ENCODE data around the gene KMT2C.
A peak's percentile ranks its signal among the peaks of the same experiment; 100 is the strongest.

The KMT2C gene

GRCh38 chr7:152462995-152463708 is 27.3 kb upstream of the KMT2C start (continued):
- TF ChIP-seq, protein P1, sequence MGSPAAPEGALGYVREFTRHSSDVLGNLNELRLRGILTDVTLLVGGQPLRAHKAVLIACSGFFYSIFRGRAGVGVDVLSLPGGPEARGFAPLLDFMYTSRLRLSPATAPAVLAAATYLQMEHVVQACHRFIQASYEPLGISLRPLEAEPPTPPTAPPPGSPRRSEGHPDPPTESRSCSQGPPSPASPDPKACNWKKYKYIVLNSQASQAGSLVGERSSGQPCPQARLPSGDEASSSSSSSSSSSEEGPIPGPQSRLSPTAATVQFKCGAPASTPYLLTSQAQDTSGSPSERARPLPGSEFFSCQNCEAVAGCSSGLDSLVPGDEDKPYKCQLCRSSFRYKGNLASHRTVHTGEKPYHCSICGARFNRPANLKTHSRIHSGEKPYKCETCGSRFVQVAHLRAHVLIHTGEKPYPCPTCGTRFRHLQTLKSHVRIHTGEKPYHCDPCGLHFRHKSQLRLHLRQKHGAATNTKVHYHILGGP (tag by site-specific recombination; IDR thresholded peaks at IDR 0.05) = no peak
- TF ChIP-seq HOXC10 (CRISPR knock-in tag; IDR thresholded peaks at IDR 0.05) = no peak
- no peak for TF ChIP-seq TRIM28 (IDR thresholded peaks at IDR 0.05; ENCODE audit: borderline replicate concordance, low read length)
- peak; percentile 21; the same call in 1 of the 2 replicates for TF ChIP-seq SCRT2 (tag by site-specific recombination; IDR thresholded peaks at IDR 0.05)
- no peak for TF ChIP-seq TCF7L2 (IDR thresholded peaks at IDR 0.05; ENCODE audit: borderline replicate concordance, low read depth, low read length)
- peak; percentile 83 for TF ChIP-seq GLIS2 (tag by site-specific recombination; IDR thresholded peaks at IDR 0.05)
- no peak for TF ChIP-seq ZNF133 (tag by site-specific recombination; IDR thresholded peaks at IDR 0.05)
- peak; percentile 69; the same call in 1 of the 2 replicates for TF ChIP-seq KLF7 (tag by site-specific recombination; IDR thresholded peaks at IDR 0.05; ENCODE audit: borderline replicate concordance)
- no peak for TF ChIP-seq ZNF677 (tag by site-specific recombination; IDR thresholded peaks at IDR 0.05)
- TF ChIP-seq, protein P2, sequence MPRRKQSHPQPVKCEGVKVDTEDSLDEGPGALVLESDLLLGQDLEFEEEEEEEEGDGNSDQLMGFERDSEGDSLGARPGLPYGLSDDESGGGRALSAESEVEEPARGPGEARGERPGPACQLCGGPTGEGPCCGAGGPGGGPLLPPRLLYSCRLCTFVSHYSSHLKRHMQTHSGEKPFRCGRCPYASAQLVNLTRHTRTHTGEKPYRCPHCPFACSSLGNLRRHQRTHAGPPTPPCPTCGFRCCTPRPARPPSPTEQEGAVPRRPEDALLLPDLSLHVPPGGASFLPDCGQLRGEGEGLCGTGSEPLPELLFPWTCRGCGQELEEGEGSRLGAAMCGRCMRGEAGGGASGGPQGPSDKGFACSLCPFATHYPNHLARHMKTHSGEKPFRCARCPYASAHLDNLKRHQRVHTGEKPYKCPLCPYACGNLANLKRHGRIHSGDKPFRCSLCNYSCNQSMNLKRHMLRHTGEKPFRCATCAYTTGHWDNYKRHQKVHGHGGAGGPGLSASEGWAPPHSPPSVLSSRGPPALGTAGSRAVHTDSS (tag by site-specific recombination; IDR thresholded peaks at IDR 0.05) = peak; percentile 93
- no peak for TF ChIP-seq ZNF121 (tag by site-specific recombination; IDR thresholded peaks at IDR 0.05)
- TF ChIP-seq ZNF747 (tag by site-specific recombination; IDR thresholded peaks at IDR 0.05) = no peak
- TF ChIP-seq ZBTB8A (tag by site-specific recombination; IDR thresholded peaks at IDR 0.05) = peak; percentile 98
- TF ChIP-seq ZNF544 (tag by site-specific recombination; IDR thresholded peaks at IDR 0.05) = no peak
- peak; percentile 68; the same call in 1 of the 2 replicates for TF ChIP-seq ZNF561 (tag by site-specific recombination; IDR thresholded peaks at IDR 0.05; ENCODE audit: borderline replicate concordance)
- no peak for TF ChIP-seq RBAK (tag by site-specific recombination; IDR thresholded peaks at IDR 0.05)
- TF ChIP-seq, protein P3, sequence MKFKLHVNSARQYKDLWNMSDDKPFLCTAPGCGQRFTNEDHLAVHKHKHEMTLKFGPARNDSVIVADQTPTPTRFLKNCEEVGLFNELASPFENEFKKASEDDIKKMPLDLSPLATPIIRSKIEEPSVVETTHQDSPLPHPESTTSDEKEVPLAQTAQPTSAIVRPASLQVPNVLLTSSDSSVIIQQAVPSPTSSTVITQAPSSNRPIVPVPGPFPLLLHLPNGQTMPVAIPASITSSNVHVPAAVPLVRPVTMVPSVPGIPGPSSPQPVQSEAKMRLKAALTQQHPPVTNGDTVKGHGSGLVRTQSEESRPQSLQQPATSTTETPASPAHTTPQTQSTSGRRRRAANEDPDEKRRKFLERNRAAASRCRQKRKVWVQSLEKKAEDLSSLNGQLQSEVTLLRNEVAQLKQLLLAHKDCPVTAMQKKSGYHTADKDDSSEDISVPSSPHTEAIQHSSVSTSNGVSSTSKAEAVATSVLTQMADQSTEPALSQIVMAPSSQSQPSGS (tag by site-specific recombination; IDR thresholded peaks at IDR 0.05; ENCODE audit: low read depth) = no peak
- TF ChIP-seq ZNF214 (tag by site-specific recombination; IDR thresholded peaks at IDR 0.05; ENCODE audit: borderline replicate concordance) = no peak
- TF ChIP-seq WT1 (tag by site-specific recombination; IDR thresholded peaks at IDR 0.05) = peak; percentile 77
- TF ChIP-seq YY2 (tag by site-specific recombination; IDR thresholded peaks at IDR 0.05) = no peak
- TF ChIP-seq ZNF16 (tag by site-specific recombination; IDR thresholded peaks at IDR 0.05; ENCODE audit: low read depth) = no peak
- TF ChIP-seq ZNF792 (tag by site-specific recombination; IDR thresholded peaks at IDR 0.05) = 0 out of 2 replicates have a peak, but pooled peaks have one; percentile 77
- TF ChIP-seq ZNF596 (tag by site-specific recombination; IDR thresholded peaks at IDR 0.05) = 0 out of 2 replicates have a peak, but pooled peaks have one; percentile 40
- TF ChIP-seq ZNF138 (tag by site-specific recombination; IDR thresholded peaks at IDR 0.05; ENCODE audit: borderline replicate concordance) = no peak
- TF ChIP-seq, protein P4, sequence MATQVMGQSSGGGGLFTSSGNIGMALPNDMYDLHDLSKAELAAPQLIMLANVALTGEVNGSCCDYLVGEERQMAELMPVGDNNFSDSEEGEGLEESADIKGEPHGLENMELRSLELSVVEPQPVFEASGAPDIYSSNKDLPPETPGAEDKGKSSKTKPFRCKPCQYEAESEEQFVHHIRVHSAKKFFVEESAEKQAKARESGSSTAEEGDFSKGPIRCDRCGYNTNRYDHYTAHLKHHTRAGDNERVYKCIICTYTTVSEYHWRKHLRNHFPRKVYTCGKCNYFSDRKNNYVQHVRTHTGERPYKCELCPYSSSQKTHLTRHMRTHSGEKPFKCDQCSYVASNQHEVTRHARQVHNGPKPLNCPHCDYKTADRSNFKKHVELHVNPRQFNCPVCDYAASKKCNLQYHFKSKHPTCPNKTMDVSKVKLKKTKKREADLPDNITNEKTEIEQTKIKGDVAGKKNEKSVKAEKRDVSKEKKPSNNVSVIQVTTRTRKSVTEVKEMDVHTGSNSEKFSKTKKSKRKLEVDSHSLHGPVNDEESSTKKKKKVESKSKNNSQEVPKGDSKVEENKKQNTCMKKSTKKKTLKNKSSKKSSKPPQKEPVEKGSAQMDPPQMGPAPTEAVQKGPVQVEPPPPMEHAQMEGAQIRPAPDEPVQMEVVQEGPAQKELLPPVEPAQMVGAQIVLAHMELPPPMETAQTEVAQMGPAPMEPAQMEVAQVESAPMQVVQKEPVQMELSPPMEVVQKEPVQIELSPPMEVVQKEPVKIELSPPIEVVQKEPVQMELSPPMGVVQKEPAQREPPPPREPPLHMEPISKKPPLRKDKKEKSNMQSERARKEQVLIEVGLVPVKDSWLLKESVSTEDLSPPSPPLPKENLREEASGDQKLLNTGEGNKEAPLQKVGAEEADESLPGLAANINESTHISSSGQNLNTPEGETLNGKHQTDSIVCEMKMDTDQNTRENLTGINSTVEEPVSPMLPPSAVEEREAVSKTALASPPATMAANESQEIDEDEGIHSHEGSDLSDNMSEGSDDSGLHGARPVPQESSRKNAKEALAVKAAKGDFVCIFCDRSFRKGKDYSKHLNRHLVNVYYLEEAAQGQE (tag by site-specific recombination; IDR thresholded peaks at IDR 0.05) = peak; percentile 50
- no peak for TF ChIP-seq ZNF155 (tag by site-specific recombination; IDR thresholded peaks at IDR 0.05)
- TF ChIP-seq ZNF112 (tag by site-specific recombination; IDR thresholded peaks at IDR 0.05) = no peak
- TF ChIP-seq GLI4 (tag by site-specific recombination; IDR thresholded peaks at IDR 0.05) = no peak
- TF ChIP-seq ZNF707 (tag by site-specific recombination; IDR thresholded peaks at IDR 0.05) = no peak
- TF ChIP-seq ZNF24 (tag by site-specific recombination; IDR thresholded peaks at IDR 0.05) = peak; percentile 86
- TF ChIP-seq, protein P5, sequence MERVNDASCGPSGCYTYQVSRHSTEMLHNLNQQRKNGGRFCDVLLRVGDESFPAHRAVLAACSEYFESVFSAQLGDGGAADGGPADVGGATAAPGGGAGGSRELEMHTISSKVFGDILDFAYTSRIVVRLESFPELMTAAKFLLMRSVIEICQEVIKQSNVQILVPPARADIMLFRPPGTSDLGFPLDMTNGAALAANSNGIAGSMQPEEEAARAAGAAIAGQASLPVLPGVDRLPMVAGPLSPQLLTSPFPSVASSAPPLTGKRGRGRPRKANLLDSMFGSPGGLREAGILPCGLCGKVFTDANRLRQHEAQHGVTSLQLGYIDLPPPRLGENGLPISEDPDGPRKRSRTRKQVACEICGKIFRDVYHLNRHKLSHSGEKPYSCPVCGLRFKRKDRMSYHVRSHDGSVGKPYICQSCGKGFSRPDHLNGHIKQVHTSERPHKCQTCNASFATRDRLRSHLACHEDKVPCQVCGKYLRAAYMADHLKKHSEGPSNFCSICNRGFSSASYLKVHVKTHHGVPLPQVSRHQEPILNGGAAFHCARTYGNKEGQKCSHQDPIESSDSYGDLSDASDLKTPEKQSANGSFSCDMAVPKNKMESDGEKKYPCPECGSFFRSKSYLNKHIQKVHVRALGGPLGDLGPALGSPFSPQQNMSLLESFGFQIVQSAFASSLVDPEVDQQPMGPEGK (tag by site-specific recombination; IDR thresholded peaks at IDR 0.05) = peak; percentile 81
